ENCODE data around the gene CD200R1.

- TF ChIP-seq, protein P1, sequence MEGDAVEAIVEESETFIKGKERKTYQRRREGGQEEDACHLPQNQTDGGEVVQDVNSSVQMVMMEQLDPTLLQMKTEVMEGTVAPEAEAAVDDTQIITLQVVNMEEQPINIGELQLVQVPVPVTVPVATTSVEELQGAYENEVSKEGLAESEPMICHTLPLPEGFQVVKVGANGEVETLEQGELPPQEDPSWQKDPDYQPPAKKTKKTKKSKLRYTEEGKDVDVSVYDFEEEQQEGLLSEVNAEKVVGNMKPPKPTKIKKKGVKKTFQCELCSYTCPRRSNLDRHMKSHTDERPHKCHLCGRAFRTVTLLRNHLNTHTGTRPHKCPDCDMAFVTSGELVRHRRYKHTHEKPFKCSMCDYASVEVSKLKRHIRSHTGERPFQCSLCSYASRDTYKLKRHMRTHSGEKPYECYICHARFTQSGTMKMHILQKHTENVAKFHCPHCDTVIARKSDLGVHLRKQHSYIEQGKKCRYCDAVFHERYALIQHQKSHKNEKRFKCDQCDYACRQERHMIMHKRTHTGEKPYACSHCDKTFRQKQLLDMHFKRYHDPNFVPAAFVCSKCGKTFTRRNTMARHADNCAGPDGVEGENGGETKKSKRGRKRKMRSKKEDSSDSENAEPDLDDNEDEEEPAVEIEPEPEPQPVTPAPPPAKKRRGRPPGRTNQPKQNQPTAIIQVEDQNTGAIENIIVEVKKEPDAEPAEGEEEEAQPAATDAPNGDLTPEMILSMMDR (IDR thresholded peaks at IDR 0.05): no peak
- TF ChIP-seq EP300 (IDR thresholded peaks at IDR 0.05) (no peak), POLR2AphosphoS5 (IDR thresholded peaks at IDR 0.05) (no peak)
Measured at GRCh38 chr3:112965656-112966055, 9.2 kb downstream of the CD200R1 start.

All from esophagus muscularis mucosa (tissue), 4 donors.